HCT116 (cell line): ENCODE measurements around the gene ARHGEF38. TPM values are rescaled to one million over a fixed set of nuclear protein-coding genes. Genes with fewer than 3 reads are reported as not detected.

Experiments
- ATAC-seq: fragments of 200-7000 bp; cut with Tn5 transposase; 2 replicates; pipeline ENCODE4 v1.9.1; 2020; ENCODE audit warnings: mild to moderate bottlenecking, moderate library complexity
- BruUV-seq: library from RNA; stranded (reverse); fragments of 400-500 nt; replicated peaks from 2 replicates; lab custom pipeline; 2021; lab: Mats Ljungman, UMichigan
- CTCF ChIA-PET: fragments of 300-600 bp; sonication (Branson Sonifier 250); formaldehyde crosslinking; loops from one replicate; lab custom pipeline; 2021; ENCODE audit warnings: antibody characterized with exemption; lab: Charles Lee
- POLR2A ChIA-PET: fragments of 300-600, 350-600 bp; sonication (Branson Sonifier 250); formaldehyde crosslinking; loops from one replicate; lab custom pipeline; 2021; ENCODE audit warnings: antibody characterized with exemption; lab: Charles Lee
- RAD21 ChIA-PET, 2 experiments: fragments of 300-600 bp; sonication (Branson Sonifier 250); formaldehyde crosslinking; loops; one replicate each; lab custom pipeline; 2023; ENCODE audit warnings: low total read pairs in 2 of 2; ENCODE audit not compliant: uncharacterized antibody in 2 of 2, unreplicated experiment in 2 of 2, low non-redundant PET in 1 of 2; lab: Charles Lee
- DNase-seq: peaks from one replicate; pipeline ENCODE4 v3.0.0-alpha.2; 2010; ENCODE audit warnings: low read depth, low spot score
- H2AFZ ChIP-seq: fragments of 200-600 bp; shearing (Covaris generic), sonication (generic); 2 replicates; pipeline ENCODE4 v1.6.1; 2017; ENCODE audit warnings: low read depth, mixed run types, mixed read lengths, antibody characterized with exemption, low read length; ENCODE audit not compliant: poor library complexity, severe bottlenecking
- H3K27ac ChIP-seq: 2 replicates; pipeline ENCODE4 v1.5.1; 2012; ENCODE audit warnings: low read depth, low read length
- H3K27me3 ChIP-seq: fragments of 200-600 bp; sonication (generic); 2 replicates; pipeline ENCODE4 v1.6.1; 2016; ENCODE audit warnings: mixed run types, low read length, mixed read lengths; ENCODE audit not compliant: insufficient read depth
- H3K36me3 ChIP-seq, 2 experiments: fragments of 200-500 bp in 1 of 2; fragments of 200-600 bp in 1 of 2; sonication (Bioruptor generic) in 1 of 2; sonication (generic) in 1 of 2; 2 replicates each; pipeline versions ENCODE4 v1.5.1 to v1.6.1; 2014 to 2016; ENCODE audit warnings: low read length in 2 of 2, inconsistent platforms in 1 of 2, mixed read lengths in 1 of 2, mixed run types in 1 of 2; ENCODE audit not compliant: insufficient read depth in 2 of 2, control insufficient read depth in 1 of 2
- H3K4me1 ChIP-seq, 2 experiments: fragments of 200-600 bp in 1 of 2; sonication (generic) in 1 of 2; 2 replicates each; pipeline versions ENCODE4 v1.5.1 to v1.6.1; 2012 to 2017; ENCODE audit warnings: low read length in 2 of 2, inconsistent platforms in 1 of 2, mild to moderate bottlenecking in 1 of 2, mixed read lengths in 1 of 2, mixed run types in 1 of 2, moderate library complexity in 1 of 2; ENCODE audit not compliant: insufficient read depth in 2 of 2, control insufficient read depth in 1 of 2
- H3K4me2 ChIP-seq: fragments of 200-600 bp; sonication (generic); 2 replicates; pipeline ENCODE4 v1.6.1; 2017; ENCODE audit warnings: mixed run types, low read length, mixed read lengths
- H3K4me3 ChIP-seq, 2 experiments: fragments of 200-600 bp in 1 of 2; sonication (generic) in 1 of 2; replicated peaks in 1 of 2; 2 replicates each; pipeline ENCODE4 v1.5.1; 2011 to 2016; ENCODE audit warnings: low read length in 2 of 2, control low read depth in 1 of 2, low read depth in 1 of 2, mild to moderate bottlenecking in 1 of 2, mixed read lengths in 1 of 2, mixed run types in 1 of 2
- H3K79me2 ChIP-seq: fragments of 200-600 bp; sonication (generic); 2 replicates; pipeline ENCODE4 v1.6.1; 2017; ENCODE audit warnings: mild to moderate bottlenecking, mixed run types, low read length, moderate library complexity, mixed read lengths; ENCODE audit not compliant: insufficient read depth
- H3K9ac ChIP-seq: fragments of 200-600 bp; sonication (generic); 2 replicates; pipeline ENCODE4 v1.6.1; 2016; ENCODE audit warnings: low read length, mixed read lengths
- H3K9me2 ChIP-seq: fragments of 200-600 bp; sonication (generic), shearing (Covaris generic); 2 replicates; pipeline ENCODE4 v1.6.1; 2017; ENCODE audit warnings: mixed run types, mild to moderate bottlenecking, moderate library complexity; ENCODE audit not compliant: insufficient read depth
- H3K9me3 ChIP-seq, 2 experiments: fragments of 200-500 bp in 1 of 2; fragments of 200-600 bp in 1 of 2; sonication (Bioruptor generic) in 1 of 2; sonication (generic) in 1 of 2; 2 replicates each; pipeline ENCODE4 v1.6.1; 2014 to 2017; ENCODE audit warnings: low read length in 2 of 2, mixed read lengths in 2 of 2, inconsistent platforms in 1 of 2, low read depth in 1 of 2, mild to moderate bottlenecking in 1 of 2, mixed run types in 1 of 2, moderate library complexity in 1 of 2; ENCODE audit not compliant: control insufficient read depth in 1 of 2, insufficient read depth in 1 of 2
- H4K20me1 ChIP-seq: fragments of 200-600 bp; sonication (generic), shearing (Covaris generic); 2 replicates; pipeline ENCODE4 v1.6.1; 2017; ENCODE audit warnings: mixed run types, mild to moderate bottlenecking, moderate library complexity; ENCODE audit not compliant: insufficient read depth
- CBX3 ChIP-seq: IDR thresholded peaks from 2 replicates; pipeline ENCODE4 v1.6.1; 2012; ENCODE audit warnings: low read depth
- ELF1 ChIP-seq: IDR thresholded peaks from 2 replicates; pipeline ENCODE4 v1.6.1; 2012; ENCODE audit warnings: low read depth, borderline replicate concordance
- EZH2phosphoT487 ChIP-seq: fragments of 200-600 bp; IDR thresholded peaks from 2 replicates; pipeline ENCODE4 v1.6.1; 2018; ENCODE audit warnings: antibody characterized with exemption, borderline replicate concordance
- FOSL1 ChIP-seq: IDR thresholded peaks from 2 replicates; pipeline ENCODE4 v1.6.1; 2012; ENCODE audit warnings: low read depth
- JUND ChIP-seq: IDR thresholded peaks from 2 replicates; pipeline ENCODE4 v1.6.1; 2012
- POLR2A ChIP-seq: IDR thresholded peaks from 2 replicates; pipeline ENCODE4 v1.7.0; 2011; ENCODE audit warnings: borderline replicate concordance; ENCODE audit not compliant: insufficient read depth, insufficient read length; ENCODE audit errors: extremely low read depth
- POLR2AphosphoS5 ChIP-seq: IDR thresholded peaks from 2 replicates; pipeline ENCODE4 v1.6.1; 2011; ENCODE audit warnings: mild to moderate bottlenecking, low read depth, low read length, moderate library complexity
- SIN3A ChIP-seq: IDR thresholded peaks from 2 replicates; pipeline ENCODE4 v1.6.1; 2012; ENCODE audit warnings: low read depth
- SP1 ChIP-seq: IDR thresholded peaks from 2 replicates; pipeline ENCODE4 v1.6.1; 2012; ENCODE audit warnings: low read depth
- TCF7L2 ChIP-seq: IDR thresholded peaks from 2 replicates; pipeline ENCODE4 v1.7.0; 2011; ENCODE audit warnings: borderline replicate concordance, inconsistent platforms; ENCODE audit not compliant: insufficient read depth, insufficient read length; ENCODE audit errors: extremely low read depth
- YY1 ChIP-seq: IDR thresholded peaks from 2 replicates; pipeline ENCODE4 v1.6.1; 2011; ENCODE audit warnings: low read length, low read depth, moderate library complexity, mild to moderate bottlenecking; ENCODE audit not compliant: insufficient replicate concordance; ENCODE audit errors: extremely low read depth
- ZFX ChIP-seq: fragments of 450-650 bp; IDR thresholded peaks from 2 replicates; pipeline ENCODE4 v1.6.1; 2017
- ZNF274 ChIP-seq: fragments of 200-500 bp; sonication (Bioruptor generic); IDR thresholded peaks from 2 replicates; pipeline ENCODE4 v1.6.1; 2014; ENCODE audit warnings: mild to moderate bottlenecking, low read depth, low read length, inconsistent platforms
- intact Hi-C: fragments of 100-400 bp; cut with micrococcal nuclease; formaldehyde crosslinking; loops from 2 replicates; pipeline ENCODE4 v1.10.0; 2022
- total RNA-seq: library from RNA; stranded (reverse); gene quantifications from one replicate; pipeline ENCODE4 v1.2.1, GENCODE V29; 2021; ENCODE audit not compliant: unreplicated experiment
- TF ChIP-seq, protein P1 (sequence below): IDR thresholded peaks from 2 replicates; pipeline ENCODE4 v1.6.1; 2011; ENCODE audit warnings: mild to moderate bottlenecking, low read length, moderate library complexity; ENCODE audit not compliant: insufficient replicate concordance; ENCODE audit errors: extremely low read depth
- TF ChIP-seq, protein P2 (sequence below): IDR thresholded peaks from 2 replicates; pipeline ENCODE4 v1.6.1; 2012
- TF ChIP-seq, protein P3 (sequence below): IDR thresholded peaks from 2 replicates; pipeline ENCODE4 v1.6.1; 2012; ENCODE audit warnings: low read depth
- TF ChIP-seq, protein P4 (sequence below), 3 experiments: fragments of 200-600 bp in 1 of 3; sonication (generic) in 1 of 3; IDR thresholded peaks in 2 of 3; conservative IDR thresholded peaks in 1 of 3; 2 replicates each; pipeline ENCODE4 v1.5.1; 2012 to 2017; ENCODE audit warnings: low read depth in 2 of 3, low read length in 2 of 3, antibody characterized with exemption in 1 of 3, borderline replicate concordance in 1 of 3, control low read depth in 1 of 3, mild to moderate bottlenecking in 1 of 3, mixed read lengths in 1 of 3, mixed run types in 1 of 3, moderate library complexity in 1 of 3; ENCODE audit not compliant: insufficient read depth in 1 of 3
- TF ChIP-seq, protein P5 (sequence below): IDR thresholded peaks from 2 replicates; pipeline ENCODE4 v1.6.1; 2012

The ARHGEF38 gene
- total RNA-seq, 1 experiment from 2014 or later: not detected

DNA sequence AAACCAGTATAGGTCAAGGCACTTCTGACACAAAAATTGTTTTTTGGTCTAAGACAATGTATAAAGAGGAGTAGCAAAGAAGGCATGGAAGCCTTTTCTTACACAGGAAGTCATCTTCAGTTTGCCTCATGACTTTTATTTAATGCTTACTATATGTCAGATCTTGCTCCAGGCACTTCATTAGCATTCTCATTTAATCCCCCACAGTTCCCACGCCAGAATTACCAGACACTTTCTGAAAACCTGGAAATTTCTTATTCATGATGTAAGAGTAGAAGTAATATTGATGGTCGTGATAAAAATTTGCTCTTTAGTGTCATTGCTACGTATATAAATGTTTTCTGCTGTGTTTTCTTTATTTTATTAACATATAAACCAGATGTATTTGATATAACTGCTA lies 39.2 kb downstream of the ARHGEF38 start:
- no peaks in the 10 kb centered on the region for H3K4me1 ChIP-seq
- ChIA-PET RAD21 (no interaction called here), POLR2A (no interaction called here), CTCF (no interaction called here)
- no peaks in the 10 kb centered on the region for H4K20me1 ChIP-seq
- no peak overlapping the region for H3K27ac ChIP-seq
- no TSS peak for BruUV-seq
- TF ChIP-seq ELF1 (no peak), POLR2A (no peak), ZNF274 (no peak), EZH2phosphoT487 (no peak), POLR2AphosphoS5 (no peak), SP1 (no peak), TCF7L2 (no peak), CBX3 (no peak), SIN3A (no peak), ZFX (no peak), YY1 (no peak), JUND (no peak), FOSL1 (no peak)
- TF ChIP-seq, protein P1, sequence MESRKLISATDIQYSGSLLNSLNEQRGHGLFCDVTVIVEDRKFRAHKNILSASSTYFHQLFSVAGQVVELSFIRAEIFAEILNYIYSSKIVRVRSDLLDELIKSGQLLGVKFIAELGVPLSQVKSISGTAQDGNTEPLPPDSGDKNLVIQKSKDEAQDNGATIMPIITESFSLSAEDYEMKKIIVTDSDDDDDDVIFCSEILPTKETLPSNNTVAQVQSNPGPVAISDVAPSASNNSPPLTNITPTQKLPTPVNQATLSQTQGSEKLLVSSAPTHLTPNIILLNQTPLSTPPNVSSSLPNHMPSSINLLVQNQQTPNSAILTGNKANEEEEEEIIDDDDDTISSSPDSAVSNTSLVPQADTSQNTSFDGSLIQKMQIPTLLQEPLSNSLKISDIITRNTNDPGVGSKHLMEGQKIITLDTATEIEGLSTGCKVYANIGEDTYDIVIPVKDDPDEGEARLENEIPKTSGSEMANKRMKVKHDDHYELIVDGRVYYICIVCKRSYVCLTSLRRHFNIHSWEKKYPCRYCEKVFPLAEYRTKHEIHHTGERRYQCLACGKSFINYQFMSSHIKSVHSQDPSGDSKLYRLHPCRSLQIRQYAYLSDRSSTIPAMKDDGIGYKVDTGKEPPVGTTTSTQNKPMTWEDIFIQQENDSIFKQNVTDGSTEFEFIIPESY: no peak
- TF ChIP-seq, protein P2, sequence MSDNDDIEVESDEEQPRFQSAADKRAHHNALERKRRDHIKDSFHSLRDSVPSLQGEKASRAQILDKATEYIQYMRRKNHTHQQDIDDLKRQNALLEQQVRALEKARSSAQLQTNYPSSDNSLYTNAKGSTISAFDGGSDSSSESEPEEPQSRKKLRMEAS: no peak
- TF ChIP-seq, protein P3, sequence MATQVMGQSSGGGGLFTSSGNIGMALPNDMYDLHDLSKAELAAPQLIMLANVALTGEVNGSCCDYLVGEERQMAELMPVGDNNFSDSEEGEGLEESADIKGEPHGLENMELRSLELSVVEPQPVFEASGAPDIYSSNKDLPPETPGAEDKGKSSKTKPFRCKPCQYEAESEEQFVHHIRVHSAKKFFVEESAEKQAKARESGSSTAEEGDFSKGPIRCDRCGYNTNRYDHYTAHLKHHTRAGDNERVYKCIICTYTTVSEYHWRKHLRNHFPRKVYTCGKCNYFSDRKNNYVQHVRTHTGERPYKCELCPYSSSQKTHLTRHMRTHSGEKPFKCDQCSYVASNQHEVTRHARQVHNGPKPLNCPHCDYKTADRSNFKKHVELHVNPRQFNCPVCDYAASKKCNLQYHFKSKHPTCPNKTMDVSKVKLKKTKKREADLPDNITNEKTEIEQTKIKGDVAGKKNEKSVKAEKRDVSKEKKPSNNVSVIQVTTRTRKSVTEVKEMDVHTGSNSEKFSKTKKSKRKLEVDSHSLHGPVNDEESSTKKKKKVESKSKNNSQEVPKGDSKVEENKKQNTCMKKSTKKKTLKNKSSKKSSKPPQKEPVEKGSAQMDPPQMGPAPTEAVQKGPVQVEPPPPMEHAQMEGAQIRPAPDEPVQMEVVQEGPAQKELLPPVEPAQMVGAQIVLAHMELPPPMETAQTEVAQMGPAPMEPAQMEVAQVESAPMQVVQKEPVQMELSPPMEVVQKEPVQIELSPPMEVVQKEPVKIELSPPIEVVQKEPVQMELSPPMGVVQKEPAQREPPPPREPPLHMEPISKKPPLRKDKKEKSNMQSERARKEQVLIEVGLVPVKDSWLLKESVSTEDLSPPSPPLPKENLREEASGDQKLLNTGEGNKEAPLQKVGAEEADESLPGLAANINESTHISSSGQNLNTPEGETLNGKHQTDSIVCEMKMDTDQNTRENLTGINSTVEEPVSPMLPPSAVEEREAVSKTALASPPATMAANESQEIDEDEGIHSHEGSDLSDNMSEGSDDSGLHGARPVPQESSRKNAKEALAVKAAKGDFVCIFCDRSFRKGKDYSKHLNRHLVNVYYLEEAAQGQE: no peak
- TF ChIP-seq, protein P4, sequence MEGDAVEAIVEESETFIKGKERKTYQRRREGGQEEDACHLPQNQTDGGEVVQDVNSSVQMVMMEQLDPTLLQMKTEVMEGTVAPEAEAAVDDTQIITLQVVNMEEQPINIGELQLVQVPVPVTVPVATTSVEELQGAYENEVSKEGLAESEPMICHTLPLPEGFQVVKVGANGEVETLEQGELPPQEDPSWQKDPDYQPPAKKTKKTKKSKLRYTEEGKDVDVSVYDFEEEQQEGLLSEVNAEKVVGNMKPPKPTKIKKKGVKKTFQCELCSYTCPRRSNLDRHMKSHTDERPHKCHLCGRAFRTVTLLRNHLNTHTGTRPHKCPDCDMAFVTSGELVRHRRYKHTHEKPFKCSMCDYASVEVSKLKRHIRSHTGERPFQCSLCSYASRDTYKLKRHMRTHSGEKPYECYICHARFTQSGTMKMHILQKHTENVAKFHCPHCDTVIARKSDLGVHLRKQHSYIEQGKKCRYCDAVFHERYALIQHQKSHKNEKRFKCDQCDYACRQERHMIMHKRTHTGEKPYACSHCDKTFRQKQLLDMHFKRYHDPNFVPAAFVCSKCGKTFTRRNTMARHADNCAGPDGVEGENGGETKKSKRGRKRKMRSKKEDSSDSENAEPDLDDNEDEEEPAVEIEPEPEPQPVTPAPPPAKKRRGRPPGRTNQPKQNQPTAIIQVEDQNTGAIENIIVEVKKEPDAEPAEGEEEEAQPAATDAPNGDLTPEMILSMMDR (IDR thresholded peaks at IDR 0.05 in 2 of 3, conservative IDR thresholded peaks at IDR 0.05 in 1 of 3; ENCODE audit: borderline replicate concordance in 1 of 3, insufficient read depth in 1 of 3, low read depth in 2 of 3, low read length in 2 of 3): no peak
- TF ChIP-seq, protein P5, sequence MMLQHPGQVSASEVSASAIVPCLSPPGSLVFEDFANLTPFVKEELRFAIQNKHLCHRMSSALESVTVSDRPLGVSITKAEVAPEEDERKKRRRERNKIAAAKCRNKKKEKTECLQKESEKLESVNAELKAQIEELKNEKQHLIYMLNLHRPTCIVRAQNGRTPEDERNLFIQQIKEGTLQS: no peak
- ATAC-seq (no peak), DNase-seq (no peak)
- no peaks in the 10 kb centered on the region for H3K36me3 ChIP-seq
- H3K9me3 ChIP-seq: no peaks in the 10 kb centered on the region
- H3K9ac ChIP-seq: no peak overlapping the region
- no peak overlapping the region for H3K4me3 ChIP-seq
- H2AFZ ChIP-seq: no peak overlapping the region
- H3K27me3 ChIP-seq: no peaks in the 10 kb centered on the region
- no peaks in the 10 kb centered on the region for H3K9me2 ChIP-seq
- no peak overlapping the region for H3K4me2 ChIP-seq
- intact Hi-C loops: no loop called here
- no peaks in the 10 kb centered on the region for H3K79me2 ChIP-seq
